Stimulated activated CD4-positive, alpha-beta T cell treated with anti-CD3 and anti-CD28 coated beads, Interleukin-4, amount 100 ng/mL, for 1 hour (primary cell): Measurements from ENCODE around the gene PLEKHG2.
"Not testable (repeated sequence)": the region's sequence is repeated elsewhere in the genome, so short reads cannot be mapped to it uniquely, and the experiment has no call there.

Experiments used
- DNase-seq: peaks from one replicate; pipeline ENCODE4 v3.0.0-alpha.2; 2020

The PLEKHG2 gene, protein sequence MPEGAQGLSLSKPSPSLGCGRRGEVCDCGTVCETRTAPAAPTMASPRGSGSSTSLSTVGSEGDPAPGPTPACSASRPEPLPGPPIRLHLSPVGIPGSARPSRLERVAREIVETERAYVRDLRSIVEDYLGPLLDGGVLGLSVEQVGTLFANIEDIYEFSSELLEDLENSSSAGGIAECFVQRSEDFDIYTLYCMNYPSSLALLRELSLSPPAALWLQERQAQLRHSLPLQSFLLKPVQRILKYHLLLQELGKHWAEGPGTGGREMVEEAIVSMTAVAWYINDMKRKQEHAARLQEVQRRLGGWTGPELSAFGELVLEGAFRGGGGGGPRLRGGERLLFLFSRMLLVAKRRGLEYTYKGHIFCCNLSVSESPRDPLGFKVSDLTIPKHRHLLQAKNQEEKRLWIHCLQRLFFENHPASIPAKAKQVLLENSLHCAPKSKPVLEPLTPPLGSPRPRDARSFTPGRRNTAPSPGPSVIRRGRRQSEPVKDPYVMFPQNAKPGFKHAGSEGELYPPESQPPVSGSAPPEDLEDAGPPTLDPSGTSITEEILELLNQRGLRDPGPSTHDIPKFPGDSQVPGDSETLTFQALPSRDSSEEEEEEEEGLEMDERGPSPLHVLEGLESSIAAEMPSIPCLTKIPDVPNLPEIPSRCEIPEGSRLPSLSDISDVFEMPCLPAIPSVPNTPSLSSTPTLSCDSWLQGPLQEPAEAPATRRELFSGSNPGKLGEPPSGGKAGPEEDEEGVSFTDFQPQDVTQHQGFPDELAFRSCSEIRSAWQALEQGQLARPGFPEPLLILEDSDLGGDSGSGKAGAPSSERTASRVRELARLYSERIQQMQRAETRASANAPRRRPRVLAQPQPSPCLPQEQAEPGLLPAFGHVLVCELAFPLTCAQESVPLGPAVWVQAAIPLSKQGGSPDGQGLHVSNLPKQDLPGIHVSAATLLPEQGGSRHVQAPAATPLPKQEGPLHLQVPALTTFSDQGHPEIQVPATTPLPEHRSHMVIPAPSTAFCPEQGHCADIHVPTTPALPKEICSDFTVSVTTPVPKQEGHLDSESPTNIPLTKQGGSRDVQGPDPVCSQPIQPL (N-terminal part only)

GRCh38 chr19:39412100-39412866 lies at the start of gene PLEKHG2:
Gene PLEKHG2 (plus strand): TSS chr19:39412669. CDS start chr19:39414087, 1,418 bp downstream.
- DNase-seq: peak; percentile 95

- no peak for DNase-seq
Observed at GRCh38 chr19:39362682-39363657, 49.5 kb upstream of the PLEKHG2 start.

DNA sequence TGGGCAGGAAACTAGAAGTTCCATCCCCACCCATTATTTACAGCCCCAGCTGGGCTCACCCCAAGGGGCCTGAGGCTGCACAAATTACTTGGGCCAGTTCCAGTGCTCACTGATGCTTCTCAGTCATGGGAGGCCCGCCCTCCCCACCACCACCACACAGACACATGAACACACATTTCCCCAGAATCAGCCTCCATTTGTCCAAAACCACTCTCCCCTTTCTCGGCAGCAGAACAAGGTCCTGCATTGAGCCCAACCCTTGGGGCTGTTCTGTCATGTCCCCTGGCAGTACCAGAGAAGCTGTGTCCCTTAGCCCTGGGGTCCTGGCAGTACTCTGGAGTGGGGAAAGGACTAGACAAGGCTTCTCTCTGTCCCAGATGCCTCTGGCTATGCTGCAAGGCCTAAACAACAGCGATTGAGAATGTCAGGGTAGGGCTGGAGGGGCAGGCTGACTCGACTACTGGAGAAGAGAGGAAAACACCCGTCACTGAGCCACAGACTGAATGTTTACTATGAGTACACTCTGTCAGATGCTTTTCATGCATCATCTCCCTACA lies 48.5 kb upstream of the PLEKHG2 start:
- DNase-seq: no peak

DNA sequence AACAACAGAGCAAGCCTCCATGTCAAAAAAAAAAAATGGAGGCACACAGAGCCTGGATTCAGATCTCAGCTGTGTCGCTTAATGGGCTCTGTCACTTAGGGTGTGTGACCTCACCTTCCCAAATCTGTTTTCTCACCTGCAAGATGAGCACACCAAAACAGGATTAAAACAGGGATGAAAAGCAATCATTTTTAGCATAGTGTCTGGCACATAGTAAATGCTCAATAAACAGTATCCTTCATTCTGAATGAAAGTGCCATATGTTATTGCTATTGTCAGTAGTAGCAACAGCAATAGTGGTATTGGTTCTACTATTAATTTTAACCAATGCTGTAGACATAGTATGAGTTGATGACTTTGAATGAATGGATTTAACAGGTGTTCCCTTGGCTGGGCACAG lies 46.9 kb upstream of the PLEKHG2 start:
- no peak for DNase-seq

DNA sequence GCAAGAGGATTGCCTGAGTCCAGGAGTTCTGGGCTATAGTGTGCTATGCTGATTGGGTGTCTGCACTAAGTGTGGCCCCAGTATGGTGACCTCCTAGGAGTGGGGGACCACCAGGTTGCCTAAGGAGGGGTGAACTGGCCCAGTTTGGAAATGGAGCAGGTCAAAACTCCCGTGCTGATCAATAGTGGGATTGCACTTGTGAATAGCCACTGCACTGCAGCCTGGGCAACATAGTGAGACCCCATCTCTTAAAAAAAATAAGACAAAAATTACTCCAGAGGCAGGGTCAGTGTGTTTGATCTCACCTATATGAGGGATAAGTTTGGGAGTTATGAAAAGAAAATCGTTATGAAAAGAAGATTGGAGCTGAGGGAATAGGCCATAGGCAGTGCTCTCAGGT lies 43.3 kb upstream of the PLEKHG2 start:
- DNase-seq: no peak

DNA sequence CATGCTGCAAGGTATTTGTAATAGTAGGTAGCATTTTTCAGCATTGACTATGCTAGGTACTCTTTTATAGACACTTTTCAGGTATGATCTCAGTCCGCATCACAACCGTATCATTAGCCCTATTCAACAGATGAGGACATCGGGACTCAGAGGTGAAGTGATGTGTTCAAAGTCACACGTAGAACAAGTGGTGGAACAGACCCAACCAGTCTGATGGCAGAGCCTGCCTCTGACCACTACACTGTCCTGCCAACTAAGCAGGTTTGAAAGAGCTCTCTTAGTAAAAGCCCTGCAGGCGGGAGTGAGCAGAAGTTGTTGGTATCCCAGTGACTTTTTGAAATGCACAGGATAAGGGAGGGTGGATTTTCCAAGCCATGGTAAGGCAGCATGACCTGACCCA lies 41.7 kb upstream of the PLEKHG2 start:
- DNase-seq: no peak

DNA sequence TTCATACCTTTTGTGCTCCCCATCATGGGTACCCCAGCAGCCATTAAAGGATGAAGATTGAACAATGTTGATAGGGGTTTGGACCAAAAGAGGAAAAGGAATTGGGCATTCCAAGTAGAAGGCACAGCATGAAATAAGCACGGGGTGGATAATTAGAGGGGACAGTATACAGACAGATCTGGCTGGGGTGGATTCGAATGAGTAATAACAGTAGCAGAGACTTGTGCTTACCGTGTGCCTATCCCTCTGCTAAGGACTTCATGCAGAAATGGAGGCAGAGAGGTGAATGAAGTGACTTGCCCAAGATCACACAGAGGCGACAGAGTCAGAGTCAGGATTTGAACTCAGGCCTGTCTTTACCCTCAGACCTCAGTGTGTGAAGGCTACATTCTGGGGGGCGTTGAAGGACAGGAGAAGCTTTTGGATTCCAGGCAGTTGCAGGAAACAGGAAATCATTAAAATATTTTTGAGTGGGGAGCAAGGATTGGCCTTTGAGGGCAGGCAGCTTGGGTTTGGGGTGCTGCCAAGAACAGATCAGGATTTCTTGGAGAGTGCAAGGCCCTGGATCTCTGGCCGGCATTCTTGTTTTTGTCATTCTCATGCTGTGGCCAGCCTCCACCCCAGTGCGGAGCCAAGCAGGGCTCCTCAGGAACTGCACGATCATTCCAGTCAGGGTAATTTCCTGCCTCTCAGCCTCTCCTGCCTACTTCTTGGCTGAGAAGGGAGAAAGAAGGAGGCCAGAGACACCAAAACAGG lies 40.2 kb upstream of the PLEKHG2 start:
- no peak for DNase-seq

DNA sequence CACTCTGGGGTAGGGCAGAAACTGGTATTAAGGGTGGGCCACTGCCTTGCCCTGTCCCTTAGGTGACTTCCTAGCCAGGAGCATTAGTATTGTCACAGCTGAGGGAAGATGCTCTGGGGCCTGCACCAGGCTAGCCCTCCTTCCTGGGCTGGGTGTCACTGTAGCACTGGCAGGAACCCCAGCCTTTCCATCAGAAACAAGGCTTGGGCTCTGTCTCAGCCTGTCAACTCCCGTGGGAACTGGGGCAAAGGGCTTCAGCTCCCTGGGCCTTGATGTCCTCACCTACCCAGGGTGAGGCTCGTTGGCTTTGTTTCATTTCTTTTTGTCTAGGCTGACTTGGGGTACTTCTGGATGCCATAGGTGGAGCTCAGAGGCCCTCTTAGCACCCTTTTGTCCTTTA lies 39.5 kb upstream of the PLEKHG2 start:
- no peak for DNase-seq

DNA sequence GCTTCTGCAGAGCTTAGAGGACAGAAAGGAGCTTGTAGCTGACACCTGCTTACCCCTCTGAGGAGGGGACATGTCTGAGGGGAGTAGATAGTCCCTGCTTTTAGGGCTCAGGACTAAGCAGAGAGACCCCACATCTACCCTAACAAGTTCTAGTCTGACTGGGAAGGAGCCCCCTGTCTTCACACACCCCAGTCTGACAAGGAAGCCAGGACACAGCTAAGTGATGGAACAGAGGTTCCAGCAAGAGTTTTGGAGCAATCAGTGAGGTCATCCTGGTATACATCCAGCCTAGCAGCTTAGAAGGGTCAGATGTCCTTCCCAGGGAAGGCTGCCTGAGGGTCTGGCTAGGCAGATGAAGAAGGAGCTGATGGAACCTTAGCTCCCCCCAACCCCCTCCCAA lies 36.5 kb upstream of the PLEKHG2 start:
- DNase-seq: no peak

DNA sequence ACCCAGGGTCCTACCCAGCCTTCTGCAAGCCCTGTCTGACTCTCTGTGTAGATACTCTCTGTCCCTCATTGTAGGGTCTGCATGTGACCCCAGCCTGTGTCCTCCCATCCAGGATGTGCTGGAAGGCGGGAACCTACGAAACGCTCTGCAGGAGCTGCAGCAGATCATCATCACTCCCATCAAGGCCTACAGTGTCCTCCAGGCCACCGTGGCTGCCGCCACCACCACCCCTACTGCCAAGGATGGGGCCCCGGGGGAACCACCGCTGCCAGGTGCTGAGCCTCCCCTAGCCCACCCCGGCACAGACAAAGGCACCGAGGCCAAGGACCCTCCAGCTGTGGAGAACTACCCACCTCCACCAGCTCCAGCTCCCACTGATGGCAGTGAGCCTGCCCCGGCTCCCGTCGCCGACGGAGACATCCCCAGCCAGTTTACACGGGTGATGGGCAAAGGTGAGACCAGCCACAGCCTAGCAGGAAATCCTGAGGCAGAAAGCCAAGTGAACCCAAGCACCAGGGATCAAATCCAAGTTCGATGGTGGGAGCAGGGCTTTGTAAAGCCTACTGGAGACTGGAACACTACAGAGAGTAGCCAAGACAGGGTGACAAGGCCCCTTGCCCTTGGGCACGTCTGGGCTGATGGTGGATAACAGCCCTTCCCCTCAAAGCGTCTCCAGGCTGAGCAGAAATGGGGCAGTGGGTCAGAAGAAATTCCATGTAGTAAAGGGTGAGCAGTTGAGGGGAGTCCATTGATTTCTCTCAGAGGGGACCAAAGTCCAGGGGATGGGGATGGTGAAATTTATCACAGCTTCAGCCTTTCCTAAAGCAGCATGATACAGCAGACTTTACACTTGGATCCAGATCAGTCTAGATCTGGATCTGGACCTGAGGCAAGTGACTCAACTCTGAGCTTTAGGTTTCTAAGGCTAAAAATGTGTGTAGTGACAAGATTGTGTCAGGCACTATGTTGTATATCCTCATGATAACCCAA lies 34.8 kb upstream of the PLEKHG2 start:
- no peak for DNase-seq

GRCh38 chr19:39379366-39379765 lies 33.1 kb upstream of the PLEKHG2 start:
- not testable (repeated sequence) for DNase-seq

DNA sequence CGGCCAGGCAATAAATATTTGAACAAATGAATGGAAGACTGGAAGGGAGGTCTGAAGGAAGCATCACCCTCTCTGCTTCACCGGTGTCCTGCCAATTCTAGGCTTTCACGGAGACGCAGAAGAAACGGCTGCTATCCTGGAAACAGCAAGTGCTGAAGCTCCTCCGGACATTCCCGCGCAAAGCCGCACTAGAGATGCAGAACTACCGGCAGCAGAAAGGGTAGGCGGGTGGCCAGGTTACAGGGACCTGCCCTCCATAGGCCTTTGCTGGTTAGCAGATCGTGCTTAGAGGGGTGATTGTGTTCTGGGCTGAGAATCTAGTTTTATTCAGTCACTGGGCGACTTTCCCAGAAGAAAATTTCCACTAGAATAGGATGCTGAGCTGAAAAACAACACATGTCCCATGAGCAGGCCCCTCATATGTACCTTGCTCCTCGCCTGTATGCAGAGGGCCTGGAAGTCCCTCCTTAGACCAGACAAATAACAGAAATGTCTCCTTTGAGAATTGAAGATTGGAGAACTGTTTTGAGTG lies 32.5 kb upstream of the PLEKHG2 start:
- DNase-seq: no peak

DNA sequence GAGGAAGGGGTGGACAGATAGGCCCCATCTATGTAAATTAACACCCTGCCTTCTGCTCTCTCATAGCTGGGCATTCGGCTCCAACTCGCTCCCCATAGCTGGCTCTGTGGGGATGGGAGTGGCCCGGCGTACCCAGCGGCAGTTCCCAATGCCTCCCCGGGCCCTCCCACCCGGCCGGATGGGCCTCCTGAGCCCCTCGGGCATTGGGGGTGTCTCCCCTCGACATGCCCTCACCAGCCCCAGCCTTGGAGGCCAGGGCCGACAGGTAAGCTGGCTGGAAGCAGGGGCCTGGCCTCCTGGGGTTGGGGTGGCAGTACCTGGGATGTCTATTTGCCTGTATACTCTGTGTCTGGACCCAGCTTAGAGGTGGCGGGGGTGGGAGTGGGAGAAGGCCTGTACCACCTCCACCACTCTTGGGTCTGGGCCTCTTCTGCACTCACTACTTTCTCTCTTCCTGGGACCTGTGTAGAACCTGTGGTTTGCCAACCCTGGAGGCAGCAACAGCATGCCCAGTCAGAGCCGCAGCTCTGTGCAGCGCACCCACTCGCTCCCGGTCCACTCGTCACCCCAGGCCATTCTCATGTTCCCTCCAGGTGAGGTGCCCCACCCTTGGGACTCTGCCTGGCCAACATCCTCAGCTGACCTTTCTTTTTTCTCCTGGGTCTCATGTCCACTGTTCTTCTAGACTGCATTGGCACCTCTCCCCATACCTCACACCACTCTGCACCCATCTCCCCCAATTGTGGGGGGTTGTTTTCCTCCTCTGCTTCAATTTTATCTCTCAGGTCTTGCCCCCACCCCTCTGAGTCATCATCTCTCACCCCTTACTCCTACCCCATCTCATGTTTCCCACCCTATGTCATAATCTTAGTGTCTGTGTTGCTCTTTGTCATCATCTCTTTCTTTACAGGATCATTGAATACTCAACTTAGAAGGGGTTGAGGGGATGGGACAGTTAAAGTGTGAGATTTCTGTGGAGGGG lies 31.7 kb upstream of the PLEKHG2 start:
- no peak for DNase-seq

- no peak for DNase-seq
Observed at GRCh38 chr19:39381910-39382611, 30.4 kb upstream of the PLEKHG2 start.

DNA sequence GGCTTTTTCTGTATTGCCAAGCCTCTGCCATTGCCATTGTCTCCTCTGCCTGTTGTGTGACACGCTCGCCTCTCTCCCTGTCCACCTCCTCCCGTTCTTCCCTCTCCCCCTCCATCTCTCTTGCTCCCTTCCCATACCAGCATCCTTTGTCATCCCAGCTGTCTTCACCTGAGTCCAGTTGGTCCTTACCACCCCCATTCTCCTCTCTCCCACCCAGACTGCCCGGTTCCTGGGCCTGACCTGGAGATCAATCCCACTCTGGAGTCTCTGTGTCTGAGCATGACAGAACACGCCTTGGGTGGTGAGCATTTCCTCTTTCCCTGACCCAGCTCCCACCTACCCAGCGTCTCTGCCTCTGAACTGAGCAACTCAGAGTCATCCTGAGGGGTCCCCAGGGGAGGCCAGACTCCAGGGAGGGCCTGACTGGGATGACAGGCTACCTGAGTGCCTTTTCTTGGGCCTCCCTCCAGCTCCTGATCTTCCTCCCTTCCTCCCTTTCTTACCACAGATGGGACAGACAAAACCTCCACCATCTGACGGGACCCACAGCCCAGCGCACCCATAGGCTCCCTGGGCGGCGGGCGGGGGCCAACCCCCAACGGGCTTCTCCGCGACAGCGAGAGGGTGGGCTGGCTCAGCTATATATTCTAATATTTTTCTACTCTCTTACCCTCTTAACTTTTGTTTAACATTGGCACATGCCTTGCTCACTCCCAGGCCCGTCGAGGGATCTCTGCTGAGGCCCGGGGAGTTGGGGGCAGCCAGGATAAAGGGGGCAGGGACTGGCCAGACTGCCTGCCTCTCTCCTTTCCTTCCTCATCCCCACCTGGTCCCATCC lies 29.3 kb upstream of the PLEKHG2 start:
- DNase-seq: no peak
